Heart left ventricle (tissue), 16 donors: ENCODE measurements around the gene AR. TPM values are rescaled to one million over a fixed set of nuclear protein-coding genes. Genes with fewer than 3 reads are reported as not detected.
A peak's percentile ranks its signal among the peaks of the same experiment; 100 is the strongest.

Experiments
- ATAC-seq, 4 donors: fragments of 200-7000 bp; cut with Tn5 transposase; one replicate each; pipeline ENCODE4 v1.9.1; 2020 to 2022; ENCODE audit warnings: moderate library complexity in 4 of 4, mild to moderate bottlenecking in 3 of 4, moderate number of reproducible peaks in 1 of 4
- DNase-seq, 5 donors: peaks; one replicate each; pipeline ENCODE4 v3.0.0-alpha.2; 2020
- H3K27ac ChIP-seq, 12 donors: fragments of 200-600 bp; sonication (generic) in 4 of 12; one replicate each; pipeline versions ENCODE4 v1.5.0 to v1.8.0; 2016 to 2022; ENCODE audit warnings: mild to moderate bottlenecking in 2 of 12
- H3K27me3 ChIP-seq, 9 donors: fragments of 200-600 bp; sonication (generic) in 2 of 9; one replicate each; pipeline versions ENCODE4 v1.5.1 to v1.8.0; 2016 to 2022; ENCODE audit warnings: mild to moderate bottlenecking in 3 of 9
- H3K36me3 ChIP-seq, 9 donors: fragments of 200-600 bp; sonication (generic) in 2 of 9; one replicate each; pipeline versions ENCODE4 v1.5.0 to v1.8.0; 2018 to 2022; ENCODE audit warnings: mild to moderate bottlenecking in 2 of 9
- H3K4me1 ChIP-seq, 12 donors: fragments of 200-600 bp; sonication (generic) in 4 of 12; one replicate each; pipeline versions ENCODE4 v1.5.0 to v1.8.0; 2016 to 2022; ENCODE audit warnings: mild to moderate bottlenecking in 3 of 12
- H3K4me3 ChIP-seq, 12 donors: fragments of 200-600 bp; sonication (generic) in 4 of 12; one replicate each; pipeline versions ENCODE4 v1.5.0 to v1.8.0; 2017 to 2022; ENCODE audit warnings: mild to moderate bottlenecking in 9 of 12, moderate library complexity in 4 of 12
- H3K9me3 ChIP-seq, 12 donors: fragments of 200-600 bp; sonication (generic) in 4 of 12; one replicate each; pipeline versions ENCODE4 v1.5.0 to v1.8.0; 2016 to 2022; ENCODE audit warnings: mild to moderate bottlenecking in 1 of 12
- CTCF ChIP-seq, 12 donors: fragments of 200-600 bp; sonication (generic) in 4 of 12; IDR thresholded peaks; one replicate each; pipeline versions ENCODE4 v1.5.0 to v1.8.0; 2018 to 2022; ENCODE audit warnings: antibody characterized with exemption in 12 of 12, mild to moderate bottlenecking in 5 of 12
- POLR2A ChIP-seq, 2 donors: fragments of 450-650 bp; IDR thresholded peaks; one replicate each; pipeline ENCODE4 v1.6.1; 2017; ENCODE audit warnings: antibody characterized with exemption in 2 of 2, mild to moderate bottlenecking in 2 of 2, moderate library complexity in 2 of 2
- WGBS, 4 donors: extraction: QIAGEN DNeasy Blood & Tissue Kit in 2 of 4; methylation state at CpG; one replicate each; pipeline versions ENCODE4 v1.1.5 to v1.1.7; 2013 to 2018; 5-methylcytosine and 5-hydroxymethylcytosine counted together
- intact Hi-C, 10 donors: fragments of 100-400 bp; cut with DNase I; formaldehyde crosslinking; loops; one replicate each; pipeline versions ENCODE4 v1.11.1 to v1.14.2; 2022
- polyA plus RNA-seq, 2 donors: library from polyadenylated mRNA; stranded (reverse); fragments of 200-250 nt; gene quantifications; one replicate each; pipeline ENCODE4 v1.2.3, GENCODE V29; 2013
- total RNA-seq, 9 donors: library from RNA; depleted of rRNA in 2 of 9; stranded (reverse); fragments of >200 nt in 2 of 9; fragmentation: NEBNext Ultra II Directional in 3 of 9; extraction: Animal tissue kit (Norgen Biotek cat#: 25700) in 3 of 9; gene quantifications; one replicate each; pipeline versions ENCODE4 v1.1.0 to v1.2.4, GENCODE V29; 2016 to 2023
- donor health status: ischemic (EF 13 %, LVEDD 7.1; RV severe dilation, severe dysfunction).
- donor health status: healthy with polysubstance abuse.
- donor health status: DM: no; HTN: yes; CAD: no.
- donor health status: DM: no; HTN: no; CAD: no.
- donor health status: ischemic (EF 25% LVEDD 6.9; RV normal size, moderate dysfunction).
- donor health status: ischemic (EF 25% LVEDD 5.7; RV mildly dilated, moderate dysfunction).
- donor health status: healthy.
- donor health status: DM: yes; HTN: yes; CAD: no.
- donor health status: ischemic (EF 35%, LVEDD 5.7; RV mildly dilated, moderate dysfunction).
- donor health status: nonischemic (EF 11% LVEDD 7.7; RV severe dilation, severe dysfunction).
- donor health status: DM: yes; HTN: yes; CAD: no.
- donor health status: PGD.
- donor health status: ischemic (EF 29% LVEDD 5.4; RV normal size, mild dysfunction).
- donor health status: nonischemic (EF 23%, LVEDD 6.1; RV moderate dilation, normal function).

The AR gene
- total and polyA plus RNA-seq, 11 donors: 3.0 to 30.1 (median 18.1) TPM

DNA sequence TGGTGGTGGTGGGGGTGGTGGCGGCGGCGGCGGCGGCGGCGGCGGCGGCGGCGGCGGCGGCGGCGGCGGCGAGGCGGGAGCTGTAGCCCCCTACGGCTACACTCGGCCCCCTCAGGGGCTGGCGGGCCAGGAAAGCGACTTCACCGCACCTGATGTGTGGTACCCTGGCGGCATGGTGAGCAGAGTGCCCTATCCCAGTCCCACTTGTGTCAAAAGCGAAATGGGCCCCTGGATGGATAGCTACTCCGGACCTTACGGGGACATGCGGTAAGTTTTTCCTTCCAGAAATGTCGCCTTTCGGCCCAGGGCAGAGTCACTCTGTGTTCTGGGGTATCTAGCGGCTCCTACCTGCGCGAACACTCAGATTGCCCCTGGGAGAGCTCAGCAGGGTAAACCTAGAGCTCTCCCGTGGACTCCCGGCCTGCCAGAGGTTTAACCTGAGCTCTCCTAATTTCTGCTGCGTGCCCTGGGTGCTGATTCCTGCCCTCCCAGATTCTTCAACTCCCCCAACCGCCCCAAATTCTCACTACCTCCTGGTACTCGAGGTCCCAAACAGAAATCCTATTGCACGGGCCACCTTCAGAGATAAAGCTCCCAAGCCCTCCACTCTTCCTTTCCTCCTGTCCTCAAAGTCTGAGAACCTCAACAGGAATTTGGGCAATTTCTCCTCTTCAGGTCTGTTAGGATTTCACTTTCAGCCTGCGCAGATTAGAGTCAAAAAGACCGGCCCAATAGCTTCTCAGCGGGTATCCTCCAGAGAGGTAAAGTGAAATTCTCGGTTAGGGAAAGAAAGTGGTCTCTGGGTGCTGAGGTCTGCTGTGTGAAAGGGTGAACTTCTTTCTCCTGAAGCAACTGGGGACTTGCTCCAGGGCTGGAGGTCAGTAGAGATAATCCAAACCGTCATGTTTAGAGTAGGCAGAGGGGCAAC, 2.9 kb downstream of the AR start:
- peak in 2 of 5 donors; percentile 21 to 46 for DNase-seq
- intact Hi-C loops: loop anchor here in 4 of 10 donors (5.0 to 10.0 kb wide), 4 partner anchors 171 to 252 kb away; no protein-coding TSS in a partner anchor
- Histone ChIP-seq H3K27me3 (peaks cover 0 to 73% (median 0%) of the 10 kb centered on the region in 9 donors), H3K36me3 (no peaks in the 10 kb centered on the region), H3K27ac (peak overlapping the region in 8 of 12 donors; percentile 43 to 69 (median 62)), H3K4me3 (peak overlapping the region; percentile 14 to 63 (median 54)), H3K4me1 (peaks cover 0 to 9% (median 0%) of the 10 kb centered on the region in 12 donors), H3K9me3 (no peaks in the 10 kb centered on the region)
- 8 to 41% (median 22%) methylated on average over 20 to 44 of the region's 44 CpGs for WGBS, 4 donors
- TF ChIP-seq POLR2A (IDR thresholded peaks at IDR 0.05): no peak
- peak in 1 of 4 donors; percentile 11 for ATAC-seq

- H3K27ac ChIP-seq: no peak overlapping the region
- peak in 3 of 4 donors; percentile 32 to 42 (median 36) for ATAC-seq
- peak in 1 of 5 donors; percentile 14 for DNase-seq
- intact Hi-C loops: loop anchor here in 2 of 10 donors (10.0 kb wide), 2 partner anchors 159 to 589 kb away; no protein-coding TSS in a partner anchor
- H3K27me3 ChIP-seq: peaks cover 0 to 3% (median 0%) of the 10 kb centered on the region in 9 donors
- TF ChIP-seq POLR2A (IDR thresholded peaks at IDR 0.05) (no peak), CTCF (IDR thresholded peaks at IDR 0.05) (peak; percentile 39 to 77 (median 62))
- peaks cover 0 to 4% (median 0%) of the 10 kb centered on the region in 12 donors for H3K4me1 ChIP-seq
- H3K4me3 ChIP-seq: no peak overlapping the region
- H3K9me3 ChIP-seq: no peaks in the 10 kb centered on the region
- H3K36me3 ChIP-seq: no peaks in the 10 kb centered on the region
- WGBS, 4 donors: 27 to 39% (median 33%) methylated on average over 7 of the region's 7 CpGs
These were observed 11.9 kb downstream of the AR start for GRCh38 chrX:67555578-67556203.

DNA sequence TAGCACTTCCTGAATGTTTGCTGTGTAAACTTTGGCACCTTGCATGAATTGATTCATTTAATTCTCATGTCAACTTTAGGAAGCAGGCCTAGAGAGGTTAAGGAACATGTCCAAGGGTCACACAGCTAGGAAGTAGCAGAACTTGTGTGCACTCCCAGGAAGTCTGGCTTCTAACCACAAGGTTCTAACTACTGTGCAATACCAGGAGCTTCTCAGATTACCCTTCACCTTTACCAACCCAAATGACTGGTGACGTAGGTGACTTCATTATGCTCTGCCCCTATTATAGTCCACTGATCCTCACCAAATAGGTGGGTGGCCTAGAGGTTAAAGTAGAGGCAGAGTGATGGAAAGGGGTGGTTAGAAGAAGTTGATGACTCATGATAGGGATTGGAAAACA, 14.4 kb downstream of the AR start:
- Histone ChIP-seq H3K4me3 (no peak overlapping the region), H3K4me1 (peaks cover 0 to 9% (median 0%) of the 10 kb centered on the region in 12 donors), H3K36me3 (no peaks in the 10 kb centered on the region), H3K9me3 (no peaks in the 10 kb centered on the region), H3K27ac (no peak overlapping the region), H3K27me3 (no peaks in the 10 kb centered on the region)
- DNase-seq (no peak), ATAC-seq (no peak)
- intact Hi-C loops: loop anchor here in 2 of 10 donors (10.0 kb wide), 2 partner anchors 157 to 587 kb away; no protein-coding TSS in a partner anchor
- no peak for TF ChIP-seq CTCF (IDR thresholded peaks at IDR 0.05)
- TF ChIP-seq POLR2A (IDR thresholded peaks at IDR 0.05): no peak
- 79 to 100% (median 93%) methylated on average over 1 of the region's 1 CpG for WGBS, 4 donors

DNA sequence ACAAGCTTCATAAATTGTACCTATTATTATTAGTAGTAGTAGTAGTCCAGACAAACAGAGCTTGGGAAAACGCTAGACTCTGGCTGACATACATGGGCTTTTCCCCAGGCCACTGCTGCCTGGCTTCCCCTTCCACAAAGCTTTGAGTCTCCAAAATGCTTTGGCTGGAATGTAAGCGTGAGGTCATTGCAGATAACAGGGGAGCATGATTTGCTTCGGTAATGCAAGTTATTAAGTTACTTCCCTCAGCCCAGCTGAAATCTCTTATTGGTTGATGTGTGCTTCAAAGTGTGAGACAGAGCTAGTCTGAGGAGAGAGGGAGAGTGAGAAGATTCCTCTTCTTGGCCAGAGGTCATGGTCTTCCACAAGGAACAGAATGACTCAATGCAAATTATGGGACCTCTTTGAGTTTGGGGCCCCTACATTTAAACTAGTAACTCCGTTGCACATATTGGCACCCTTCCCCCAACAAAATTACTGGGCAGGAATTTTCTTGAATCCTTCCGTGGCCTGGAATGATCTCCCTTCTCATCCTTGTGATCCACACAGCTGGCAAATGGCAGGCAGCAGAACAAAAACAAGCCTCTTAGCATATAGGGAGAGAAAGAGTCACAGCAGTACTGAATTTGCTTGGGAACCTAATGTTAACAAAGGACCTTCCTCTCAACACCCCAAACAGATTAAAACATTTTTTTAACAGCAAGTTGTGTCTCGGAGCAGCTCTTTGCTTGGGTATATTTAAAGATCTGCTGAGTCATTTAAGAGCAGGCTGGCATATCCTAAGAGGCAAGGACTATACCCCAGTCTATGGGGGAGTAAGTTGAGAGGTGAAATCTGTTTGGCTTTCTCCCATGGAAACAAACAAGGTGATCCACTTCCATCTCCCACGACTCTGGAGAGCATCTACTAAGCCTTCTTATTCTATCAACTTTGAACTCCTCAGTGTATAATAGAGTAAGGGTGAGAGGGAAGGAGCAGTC, 19.9 kb downstream of the AR start:
- no peaks in the 10 kb centered on the region for H3K36me3 ChIP-seq
- H3K27me3 ChIP-seq: no peaks in the 10 kb centered on the region
- TF ChIP-seq CTCF (IDR thresholded peaks at IDR 0.05): no peak
- no peak for TF ChIP-seq POLR2A (IDR thresholded peaks at IDR 0.05)
- peak in 3 of 5 donors; percentile 23 to 39 (median 33) for DNase-seq
- WGBS, 4 donors: 27 to 39% (median 35%) methylated on average over 7 of the region's 7 CpGs
- H3K4me1 ChIP-seq: peaks cover 0 to 15% (median 0%) of the 10 kb centered on the region in 12 donors
- no peak overlapping the region for H3K4me3 ChIP-seq
- no peaks in the 10 kb centered on the region for H3K9me3 ChIP-seq
- H3K27ac ChIP-seq: peak overlapping the region; percentile 22 to 90 (median 65)
- intact Hi-C loops: loop anchor here in 2 of 10 donors (10.0 kb wide), 2 partner anchors 151 to 221 kb away; no protein-coding TSS in a partner anchor
- ATAC-seq: peak; percentile 69 to 93 (median 76)
